Natural killer cell (primary cell): ENCODE measurements around the gene MVB12B. TPM values are rescaled to one million over a fixed set of nuclear protein-coding genes. Genes with fewer than 3 reads are reported as not detected.

Source experiments
- ATAC-seq, 3 donors: fragments of 150-1000 bp in 2 of 3; fragments of 200-7000 bp in 1 of 3; cut with Tn5 transposase; 1 replicate in 1 of 3; 2 replicates in 2 of 3; pipeline ENCODE4 v1.10.0; 2021; ENCODE audit warnings: mild to moderate bottlenecking in 2 of 3, moderate library complexity in 2 of 3
- DNase-seq, 2 donors: peaks; one replicate each; pipeline versions ENCODE4 v3.0.0 to v3.0.0-alpha.2; 2013 to 2021; ENCODE audit warnings: mixed read lengths in 1 of 2
- H3K27ac ChIP-seq: one replicate; pipeline ENCODE4 v1.5.1; 2013; ENCODE audit warnings: mild to moderate bottlenecking, low read length
- H3K27me3 ChIP-seq: one replicate; pipeline ENCODE4 v1.6.1; 2013; ENCODE audit warnings: low read length; ENCODE audit not compliant: control insufficient read depth, insufficient read depth
- H3K36me3 ChIP-seq: one replicate; pipeline ENCODE4 v1.6.1; 2013; ENCODE audit warnings: low read length; ENCODE audit not compliant: control insufficient read depth, insufficient read depth
- H3K4me1 ChIP-seq: one replicate; pipeline ENCODE4 v1.6.1; 2013; ENCODE audit warnings: low read length; ENCODE audit not compliant: control insufficient read depth, insufficient read depth
- H3K4me3 ChIP-seq: one replicate; pipeline ENCODE4 v1.5.1; 2013; ENCODE audit warnings: low read length
- H3K9me3 ChIP-seq: one replicate; pipeline ENCODE4 v1.6.1; 2013; ENCODE audit warnings: low read length; ENCODE audit not compliant: control insufficient read depth, insufficient read depth
- H3K27ac Mint-ChIP-seq, 2 donors: one replicate each; pipeline ENCODE4 v1.8.0; 2022; ENCODE audit warnings: mild to moderate bottlenecking in 2 of 2, mixed read lengths in 2 of 2, moderate library complexity in 1 of 2
- H3K27me3 Mint-ChIP-seq, 2 donors: one replicate each; pipeline ENCODE4 v1.8.0; 2022; ENCODE audit warnings: low read depth in 2 of 2, mixed read lengths in 2 of 2
- H3K36me3 Mint-ChIP-seq: one replicate; pipeline ENCODE4 v1.8.0; 2022; ENCODE audit warnings: mixed read lengths
- H3K4me1 Mint-ChIP-seq, 2 donors: one replicate each; pipeline ENCODE4 v1.8.0; 2022; ENCODE audit warnings: mixed read lengths in 2 of 2
- H3K4me3 Mint-ChIP-seq: one replicate; pipeline ENCODE4 v1.8.0; 2022; ENCODE audit warnings: mild to moderate bottlenecking, moderate library complexity, mixed read lengths
- H3K9me3 Mint-ChIP-seq, 2 donors: one replicate each; pipeline ENCODE4 v1.8.0; 2022; ENCODE audit warnings: mixed read lengths in 2 of 2
- WGBS: methylation state at CpG from one replicate; pipeline ENCODE4 v1.1.7; 2013; ENCODE audit warnings: missing lambda C conversion rate; ENCODE audit not compliant: insufficient coverage; 5-methylcytosine and 5-hydroxymethylcytosine counted together
- intact Hi-C: fragments of 100-400 bp; cut with micrococcal nuclease; formaldehyde crosslinking; loops from one replicate; pipeline ENCODE4 v1.14.2; 2022
- total RNA-seq, 4 donors: library from RNA; stranded (reverse); fragments of 120-200 nt in 1 of 4; gene quantifications; one replicate each; pipeline versions ENCODE4 v1.2.3 to v1.2.4, GENCODE V29; 2013 to 2022
- TF ChIP-seq, protein P1 (sequence below): fragments of 200-600 bp; IDR thresholded peaks from one replicate; pipeline ENCODE4 v1.8.0; 2022; ENCODE audit warnings: antibody characterized with exemption

Gene MVB12B
- total RNA-seq, 3 donors from 2014 or later (not counting 1 experiment from before 2014, with no cell fraction given): 2.0 to 13.0 (median 7.8) TPM

GRCh38 chr9:126499911-126500599 is 173.4 kb downstream of the MVB12B start:
- Mint-ChIP-seq H3K27ac (no peak overlapping the region), H3K27me3 (peaks cover 13% of the 10 kb centered on the region in 2 donors), H3K36me3 (no peaks in the 10 kb centered on the region), H3K4me1 (peaks cover 14 to 19% of the 10 kb centered on the region in 2 donors), H3K4me3 (no peak overlapping the region), H3K9me3 (no peaks in the 10 kb centered on the region)
- H3K27me3 ChIP-seq: peaks cover 10% of the 10 kb centered on the region
- H3K4me3 ChIP-seq: no peak overlapping the region
- ATAC-seq: no peak
- H3K27ac ChIP-seq: no peak overlapping the region
- no peak for DNase-seq
- H3K4me1 ChIP-seq: peaks cover 20% of the 10 kb centered on the region
- intact Hi-C loops: loop anchor here (1.0 kb wide), 1 partner anchor 58 kb away; no protein-coding TSS in a partner anchor
- TF ChIP-seq, protein P1, sequence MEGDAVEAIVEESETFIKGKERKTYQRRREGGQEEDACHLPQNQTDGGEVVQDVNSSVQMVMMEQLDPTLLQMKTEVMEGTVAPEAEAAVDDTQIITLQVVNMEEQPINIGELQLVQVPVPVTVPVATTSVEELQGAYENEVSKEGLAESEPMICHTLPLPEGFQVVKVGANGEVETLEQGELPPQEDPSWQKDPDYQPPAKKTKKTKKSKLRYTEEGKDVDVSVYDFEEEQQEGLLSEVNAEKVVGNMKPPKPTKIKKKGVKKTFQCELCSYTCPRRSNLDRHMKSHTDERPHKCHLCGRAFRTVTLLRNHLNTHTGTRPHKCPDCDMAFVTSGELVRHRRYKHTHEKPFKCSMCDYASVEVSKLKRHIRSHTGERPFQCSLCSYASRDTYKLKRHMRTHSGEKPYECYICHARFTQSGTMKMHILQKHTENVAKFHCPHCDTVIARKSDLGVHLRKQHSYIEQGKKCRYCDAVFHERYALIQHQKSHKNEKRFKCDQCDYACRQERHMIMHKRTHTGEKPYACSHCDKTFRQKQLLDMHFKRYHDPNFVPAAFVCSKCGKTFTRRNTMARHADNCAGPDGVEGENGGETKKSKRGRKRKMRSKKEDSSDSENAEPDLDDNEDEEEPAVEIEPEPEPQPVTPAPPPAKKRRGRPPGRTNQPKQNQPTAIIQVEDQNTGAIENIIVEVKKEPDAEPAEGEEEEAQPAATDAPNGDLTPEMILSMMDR: no peak
- WGBS: 66% methylated on average over 20 of the region's 20 CpGs
- H3K36me3 ChIP-seq: peaks cover 2% of the 10 kb centered on the region
- no peaks in the 10 kb centered on the region for H3K9me3 ChIP-seq

DNA sequence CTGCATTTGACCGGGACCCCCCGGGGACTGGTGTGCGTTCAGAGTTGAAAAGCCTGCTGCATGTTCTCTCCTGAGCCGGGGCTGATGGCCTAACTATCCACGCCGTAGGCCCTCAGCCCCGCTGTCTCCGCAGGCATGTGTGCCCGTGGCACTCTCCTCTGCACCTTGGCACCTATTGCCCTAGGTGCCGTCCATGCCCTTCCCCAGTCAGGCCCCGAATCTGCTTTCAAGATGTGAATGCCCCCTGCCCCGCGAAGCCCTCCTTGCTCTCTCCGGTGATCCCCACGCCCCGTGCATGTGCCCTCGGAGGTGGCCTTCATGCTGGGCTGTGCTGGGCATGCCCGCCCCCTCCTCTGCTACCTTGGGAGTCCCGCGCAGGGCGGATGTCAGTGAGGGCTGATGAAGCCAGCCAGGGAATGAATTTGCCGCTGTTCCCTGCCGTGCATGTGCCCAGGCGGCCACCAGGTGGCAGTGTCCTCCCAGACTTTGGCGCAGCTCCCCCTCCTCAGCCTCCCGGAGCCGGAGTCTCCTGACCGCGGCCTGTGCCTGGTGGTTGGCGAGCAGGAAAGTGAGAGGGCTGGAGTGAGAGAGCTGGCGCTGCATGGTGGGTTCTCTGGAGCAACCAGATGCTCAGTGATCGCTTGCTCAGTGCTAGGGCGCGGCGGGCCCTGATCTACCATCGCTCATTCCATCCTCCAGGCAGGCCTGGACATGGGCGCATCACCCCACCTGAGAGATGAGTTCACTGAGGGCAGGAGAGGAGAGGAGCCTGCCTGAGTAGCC is 174.2 kb downstream of the MVB12B start:
- TF ChIP-seq, protein P1: peak; percentile 93
- no peak overlapping the region for H3K4me3 ChIP-seq
- no peaks in the 10 kb centered on the region for H3K36me3 Mint-ChIP-seq
- H3K36me3 ChIP-seq: peaks cover 2% of the 10 kb centered on the region
- 40% methylated on average over 37 of the region's 37 CpGs for WGBS
- peaks cover 14 to 19% of the 10 kb centered on the region in 2 donors for H3K4me1 Mint-ChIP-seq
- no peak overlapping the region for H3K27ac Mint-ChIP-seq
- DNase-seq (peak; percentile 62 to 85), ATAC-seq (peak; percentile 63 to 74 (median 74))
- no peak overlapping the region for H3K27ac ChIP-seq
- H3K9me3 ChIP-seq: no peaks in the 10 kb centered on the region
- peaks cover 13% of the 10 kb centered on the region in 2 donors for H3K27me3 Mint-ChIP-seq
- H3K4me1 ChIP-seq: peaks cover 20% of the 10 kb centered on the region
- H3K27me3 ChIP-seq: peaks cover 10% of the 10 kb centered on the region
- peak overlapping the region; percentile 57 for H3K4me3 Mint-ChIP-seq
- intact Hi-C loops: no loop called here
- H3K9me3 Mint-ChIP-seq: no peaks in the 10 kb centered on the region

- H3K9me3 ChIP-seq: no peaks in the 10 kb centered on the region
- ATAC-seq (no peak), DNase-seq (no peak)
- intact Hi-C loops: no loop called here
- no peak overlapping the region for H3K4me3 Mint-ChIP-seq
- H3K4me1 ChIP-seq: peaks cover 20% of the 10 kb centered on the region
- peaks cover 14 to 19% of the 10 kb centered on the region in 2 donors for H3K4me1 Mint-ChIP-seq
- H3K9me3 Mint-ChIP-seq: no peaks in the 10 kb centered on the region
- H3K27me3 ChIP-seq: peaks cover 10% of the 10 kb centered on the region
- TF ChIP-seq, protein P1: no peak
- no peak overlapping the region for H3K27ac ChIP-seq
- H3K4me3 ChIP-seq: no peak overlapping the region
- no peaks in the 10 kb centered on the region for H3K36me3 Mint-ChIP-seq
- WGBS: 88% methylated on average over 22 of the region's 22 CpGs
- H3K27ac Mint-ChIP-seq: no peak overlapping the region
- H3K36me3 ChIP-seq: peaks cover 2% of the 10 kb centered on the region
- peaks cover 13% of the 10 kb centered on the region in 2 donors for H3K27me3 Mint-ChIP-seq
These were observed 175.0 kb downstream of the MVB12B start for GRCh38 chr9:126501383-126502331.
